ENCODE results near the gene ETV3L.

- TF ChIP-seq CTCF (conservative IDR thresholded peaks at IDR 0.05 in 1 of 2, IDR thresholded peaks at IDR 0.05 in 1 of 2; ENCODE audit: low read depth in 1 of 2, low read length in 2 of 2): no peak
- no peak for TF ChIP-seq EZH2 (IDR thresholded peaks at IDR 0.05; ENCODE audit: low read length, missing control alignments)
These were observed 17.1 kb upstream of the ETV3L start for GRCh38 chr1:157116737-157117103.
